PFSK-1 (cell line): ENCODE results near the gene DNAH9.

Experiments used
- POLR2AphosphoS5 ChIP-seq: IDR thresholded peaks from 2 replicates; pipeline ENCODE4 v1.6.1; 2012; ENCODE audit warnings: low read depth, mild to moderate bottlenecking, control low read depth, low read length, moderate library complexity
- REST ChIP-seq, 2 experiments: IDR thresholded peaks; 2 replicates each; pipeline versions ENCODE4 v1.6.1 to v1.8.0; 2011 to 2012; ENCODE audit warnings: low read depth in 2 of 2, low read length in 2 of 2, control low read depth in 1 of 2, inconsistent platforms in 1 of 2, mild to moderate bottlenecking in 1 of 2, moderate library complexity in 1 of 2; ENCODE audit not compliant: insufficient read depth in 1 of 2
- SIN3A ChIP-seq: IDR thresholded peaks from 2 replicates; pipeline ENCODE4 v1.6.1; 2012; ENCODE audit warnings: mild to moderate bottlenecking, low read length, moderate library complexity, borderline replicate concordance; ENCODE audit not compliant: insufficient read depth
- TAF1 ChIP-seq: IDR thresholded peaks from 2 replicates; pipeline ENCODE4 v1.6.1; 2012; ENCODE audit warnings: low read length, control low read depth, borderline replicate concordance; ENCODE audit not compliant: insufficient read depth

- TF ChIP-seq POLR2AphosphoS5 = no peak
- no peak for TF ChIP-seq REST (IDR thresholded peaks at IDR 0.05; ENCODE audit: insufficient read depth in 1 of 2, low read depth in 2 of 2, low read length in 2 of 2)
- TF ChIP-seq TAF1 = no peak
- no peak for TF ChIP-seq SIN3A
Measured at GRCh38 chr17:11628374-11628773, 30.1 kb downstream of the DNAH9 start.
